Loucy (cell line): Measurements from ENCODE around the gene POFUT2.

ENCODE experiments used
- H2AFZ ChIP-seq: fragments of 200-600 bp; sonication (generic); 2 replicates; pipeline ENCODE4 v1.6.0; 2016; ENCODE audit warnings: antibody characterized with exemption, mild to moderate bottlenecking, low read length, moderate library complexity
- H3F3A ChIP-seq: fragments of 200-600 bp; 2 replicates; pipeline ENCODE4 v1.6.0; 2016; ENCODE audit warnings: antibody characterized with exemption, low read depth, mild to moderate bottlenecking
- H3K27me3 ChIP-seq: fragments of 200-600 bp; sonication (generic); 2 replicates; pipeline ENCODE4 v1.6.1; 2014; ENCODE audit warnings: low read length, mild to moderate bottlenecking; ENCODE audit not compliant: insufficient read depth, poor library complexity, severe bottlenecking
- H3K36me3 ChIP-seq: fragments of 200-600 bp; sonication (generic); 2 replicates; pipeline ENCODE4 v1.6.1; 2016; ENCODE audit warnings: low read length; ENCODE audit not compliant: insufficient read depth
- H3K4me1 ChIP-seq: fragments of 200-600 bp; sonication (generic); 2 replicates; pipeline ENCODE4 v1.5.1; 2014; ENCODE audit warnings: low read length, mild to moderate bottlenecking; ENCODE audit not compliant: insufficient read depth, poor library complexity, severe bottlenecking
- H3K4me2 ChIP-seq: fragments of 200-600 bp; sonication (generic); 2 replicates; pipeline ENCODE4 v1.6.0; 2014; ENCODE audit warnings: antibody characterized with exemption, low read length, low read depth, mild to moderate bottlenecking; ENCODE audit not compliant: poor library complexity, severe bottlenecking
- H3K4me3 ChIP-seq: fragments of 200-600 bp; sonication (generic); 2 replicates; pipeline ENCODE4 v1.5.1; 2014; ENCODE audit warnings: low read length, mild to moderate bottlenecking, mixed read lengths; ENCODE audit not compliant: poor library complexity, severe bottlenecking
- H3K79me2 ChIP-seq: fragments of 200-600 bp; sonication (generic); 2 replicates; pipeline ENCODE4 v1.6.1; 2014; ENCODE audit warnings: low read length; ENCODE audit not compliant: insufficient read depth
- H3K9ac ChIP-seq: fragments of 200-600 bp; sonication (generic); 2 replicates; pipeline ENCODE4 v1.6.0; 2014; ENCODE audit warnings: mild to moderate bottlenecking, low read depth, low read length, moderate library complexity; ENCODE audit not compliant: poor library complexity, severe bottlenecking
- H3K9me2 ChIP-seq: fragments of 200-600 bp; sonication (generic); replicated peaks from 2 replicates; pipeline ENCODE4 v1.6.1; 2016; ENCODE audit warnings: low read depth, low read length, mixed read lengths
- H3K9me3 ChIP-seq: fragments of 200-600 bp; sonication (generic); 2 replicates; pipeline ENCODE4 v1.6.1; 2014; ENCODE audit warnings: mild to moderate bottlenecking, antibody characterized with exemption, low read length, low read depth; ENCODE audit not compliant: insufficient read depth
- H4K20me1 ChIP-seq: fragments of 200-600 bp; sonication (generic); 2 replicates; pipeline ENCODE4 v1.6.0; 2014; ENCODE audit warnings: antibody characterized with exemption, low read length, mild to moderate bottlenecking; ENCODE audit not compliant: insufficient read depth, poor library complexity, severe bottlenecking
- EZH2phosphoT487 ChIP-seq: fragments of 200-600 bp; IDR thresholded peaks from 2 replicates; pipeline ENCODE4 v1.6.1; 2018; ENCODE audit warnings: antibody characterized with exemption, mild to moderate bottlenecking, moderate library complexity, borderline replicate concordance
- TF ChIP-seq, protein P1 (sequence below): fragments of 200-600 bp; sonication (generic); conservative IDR thresholded peaks from 2 replicates; pipeline ENCODE4 v1.5.1; 2014; ENCODE audit warnings: mild to moderate bottlenecking, antibody characterized with exemption, low read length

The POFUT2 gene

DNA sequence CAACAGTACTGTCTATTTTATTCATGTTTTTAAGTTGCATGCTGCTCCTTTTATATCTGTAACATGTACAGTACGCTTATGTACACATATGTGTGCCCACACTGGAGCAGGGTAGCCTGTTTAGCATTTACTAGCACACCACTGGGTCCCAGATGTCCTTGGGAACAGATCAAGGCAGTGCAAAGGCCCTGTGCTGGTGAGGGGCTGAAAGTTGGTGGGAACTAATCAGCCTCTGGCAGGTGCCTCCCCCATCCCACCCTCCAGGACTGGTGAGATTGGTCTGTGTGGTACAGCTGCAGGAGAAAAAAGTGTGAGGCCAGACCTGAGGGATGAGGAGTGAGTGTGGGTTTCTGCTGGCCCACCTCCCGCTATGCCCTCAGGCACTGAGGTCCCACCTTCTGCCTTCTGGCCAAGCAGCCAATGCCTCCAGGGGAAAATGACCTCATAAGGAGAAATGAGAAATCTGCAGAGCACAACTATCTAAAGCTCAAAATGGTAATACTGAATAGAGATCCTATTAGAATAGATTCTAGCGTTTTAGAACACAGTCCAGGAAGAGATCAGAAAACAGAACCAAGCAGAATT lies 58.9 kb downstream of the POFUT2 start:
- no peaks in the 10 kb centered on the region for H3K79me2 ChIP-seq
- no peaks in the 10 kb centered on the region; the same call in 1 of the 2 replicates for H3K36me3 ChIP-seq
- no peaks in the 10 kb centered on the region for H3K4me1 ChIP-seq
- TF ChIP-seq, protein P1, sequence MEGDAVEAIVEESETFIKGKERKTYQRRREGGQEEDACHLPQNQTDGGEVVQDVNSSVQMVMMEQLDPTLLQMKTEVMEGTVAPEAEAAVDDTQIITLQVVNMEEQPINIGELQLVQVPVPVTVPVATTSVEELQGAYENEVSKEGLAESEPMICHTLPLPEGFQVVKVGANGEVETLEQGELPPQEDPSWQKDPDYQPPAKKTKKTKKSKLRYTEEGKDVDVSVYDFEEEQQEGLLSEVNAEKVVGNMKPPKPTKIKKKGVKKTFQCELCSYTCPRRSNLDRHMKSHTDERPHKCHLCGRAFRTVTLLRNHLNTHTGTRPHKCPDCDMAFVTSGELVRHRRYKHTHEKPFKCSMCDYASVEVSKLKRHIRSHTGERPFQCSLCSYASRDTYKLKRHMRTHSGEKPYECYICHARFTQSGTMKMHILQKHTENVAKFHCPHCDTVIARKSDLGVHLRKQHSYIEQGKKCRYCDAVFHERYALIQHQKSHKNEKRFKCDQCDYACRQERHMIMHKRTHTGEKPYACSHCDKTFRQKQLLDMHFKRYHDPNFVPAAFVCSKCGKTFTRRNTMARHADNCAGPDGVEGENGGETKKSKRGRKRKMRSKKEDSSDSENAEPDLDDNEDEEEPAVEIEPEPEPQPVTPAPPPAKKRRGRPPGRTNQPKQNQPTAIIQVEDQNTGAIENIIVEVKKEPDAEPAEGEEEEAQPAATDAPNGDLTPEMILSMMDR = no peak
- no peak for TF ChIP-seq EZH2phosphoT487
- H3K9me2 ChIP-seq = no peaks in the 10 kb centered on the region
- H3K27me3 ChIP-seq = no peaks in the 10 kb centered on the region
- H3K4me2 ChIP-seq = no peak overlapping the region
- H2AFZ ChIP-seq = no peak overlapping the region
- no peaks in the 10 kb centered on the region for H4K20me1 ChIP-seq
- H3F3A ChIP-seq = no peaks in the 10 kb centered on the region
- H3K9ac ChIP-seq = no peak overlapping the region
- no peaks in the 10 kb centered on the region for H3K9me3 ChIP-seq
- no peak overlapping the region for H3K4me3 ChIP-seq

DNA sequence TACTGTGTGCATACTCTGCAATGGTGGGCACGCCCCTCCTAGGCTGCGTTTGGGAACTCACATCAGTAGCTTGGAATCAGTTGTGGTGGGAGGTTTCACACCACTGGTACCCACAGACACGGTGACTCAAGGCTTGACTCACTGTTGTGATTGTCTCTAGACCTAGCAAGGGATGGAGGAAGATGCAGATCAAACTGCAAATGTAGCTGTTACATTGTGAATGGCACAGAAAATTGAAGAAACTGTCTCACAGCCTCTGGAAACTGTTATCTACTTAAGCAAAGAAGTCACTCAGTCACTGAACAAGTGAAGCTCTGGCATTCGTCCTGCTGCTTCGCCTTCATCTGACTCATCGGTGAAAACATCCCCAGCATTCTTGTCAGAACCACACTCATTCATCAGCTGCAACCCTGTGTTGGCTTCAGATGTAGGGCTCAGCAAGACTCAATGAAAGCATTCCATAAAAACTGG lies 59.5 kb downstream of the POFUT2 start:
- H3F3A ChIP-seq = no peaks in the 10 kb centered on the region
- no peaks in the 10 kb centered on the region for H3K9me3 ChIP-seq
- no peak overlapping the region for H3K4me2 ChIP-seq
- H3K36me3 ChIP-seq = no peaks in the 10 kb centered on the region; the same call in 1 of the 2 replicates
- H3K9ac ChIP-seq = no peak overlapping the region
- H3K27me3 ChIP-seq = no peaks in the 10 kb centered on the region
- no peaks in the 10 kb centered on the region for H3K79me2 ChIP-seq
- H2AFZ ChIP-seq = no peak overlapping the region
- no peaks in the 10 kb centered on the region for H3K9me2 ChIP-seq
- no peaks in the 10 kb centered on the region for H3K4me1 ChIP-seq
- H4K20me1 ChIP-seq = no peaks in the 10 kb centered on the region
- no peak overlapping the region for H3K4me3 ChIP-seq
- TF ChIP-seq, protein P1 = no peak
- TF ChIP-seq EZH2phosphoT487 = no peak

DNA sequence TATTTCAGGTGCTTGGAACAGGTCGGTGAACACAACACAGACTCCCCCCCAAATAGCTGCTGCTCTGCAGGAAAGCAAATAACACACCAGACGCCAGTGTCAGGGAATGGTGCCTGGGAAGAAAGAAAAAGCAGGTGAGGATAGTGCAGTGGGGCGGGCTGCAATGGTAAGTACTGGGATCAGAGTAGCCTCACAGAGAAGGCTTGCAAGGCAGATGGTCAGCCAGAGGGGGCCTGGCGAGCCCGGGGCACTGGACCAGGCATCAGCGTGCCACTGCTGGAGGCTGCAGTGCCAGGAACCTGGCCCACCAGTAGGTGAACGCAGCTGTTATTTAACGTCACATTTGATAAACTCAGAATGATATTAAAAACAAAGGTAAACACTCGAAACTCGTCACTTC lies 60.0 kb downstream of the POFUT2 start:
- no peaks in the 10 kb centered on the region; the same call in 1 of the 2 replicates for H3K36me3 ChIP-seq
- no peaks in the 10 kb centered on the region for H3K9me2 ChIP-seq
- H3F3A ChIP-seq = no peaks in the 10 kb centered on the region
- H3K4me3 ChIP-seq = no peak overlapping the region
- H3K4me2 ChIP-seq = no peak overlapping the region
- TF ChIP-seq EZH2phosphoT487 = no peak
- TF ChIP-seq, protein P1 = no peak
- H2AFZ ChIP-seq = no peak overlapping the region
- no peaks in the 10 kb centered on the region for H3K9me3 ChIP-seq
- H4K20me1 ChIP-seq = no peaks in the 10 kb centered on the region
- no peak overlapping the region for H3K9ac ChIP-seq
- H3K79me2 ChIP-seq = no peaks in the 10 kb centered on the region
- H3K27me3 ChIP-seq = no peaks in the 10 kb centered on the region
- H3K4me1 ChIP-seq = no peaks in the 10 kb centered on the region
